K562 (cell line): ENCODE data around the gene TMEM214. TPM values are rescaled to one million over a fixed set of nuclear protein-coding genes. Genes with fewer than 3 reads are reported as not detected.

Source experiments
- ATF6 ChIP-seq: sonication (generic); formaldehyde crosslinking; IDR thresholded peaks from 2 replicates; pipeline ENCODE4 v1.4.0; 2020; ENCODE audit warnings: mild to moderate bottlenecking, missing genetic modification reagents
- CGGBP1 ChIP-seq: fragments of 250-450 bp; sonication (Bioruptor Pico); IDR thresholded peaks from 2 replicates; pipeline ENCODE4 v1.9.0; 2021; ENCODE audit warnings: mild to moderate bottlenecking
- E2F3 ChIP-seq: fragments of 250-450 bp; sonication (Bioruptor Pico); IDR thresholded peaks from 2 replicates; pipeline ENCODE4 v1.4.0; 2020; ENCODE audit warnings: mild to moderate bottlenecking
- ELK3 ChIP-seq: fragments of 450-650 bp; formaldehyde crosslinking; IDR thresholded peaks from 2 replicates; pipeline ENCODE4 v1.4.0; 2020; ENCODE audit warnings: mild to moderate bottlenecking
- HDAC2 ChIP-seq: fragments of 450-650 bp; IDR thresholded peaks from 2 replicates; pipeline ENCODE4 v1.6.1; 2016; ENCODE audit warnings: mild to moderate bottlenecking
- HMGN3 ChIP-seq: IDR thresholded peaks from 2 replicates; pipeline ENCODE4 v1.6.1; 2011; ENCODE audit warnings: borderline replicate concordance, low read depth, mild to moderate bottlenecking, mixed read lengths, low read length; ENCODE audit not compliant: insufficient read length; ENCODE audit errors: extremely low read depth
- KAT2B ChIP-seq: IDR thresholded peaks from one replicate; pipeline ENCODE4 v1.6.1; 2012; ENCODE audit warnings: low read depth, mild to moderate bottlenecking, control low read depth, inconsistent platforms, low read length, moderate library complexity
- KAT8 ChIP-seq: fragments of 450-650 bp; IDR thresholded peaks from 2 replicates; pipeline ENCODE4 v1.6.1; 2016; ENCODE audit warnings: low read depth, mild to moderate bottlenecking
- PRPF4 ChIP-seq: fragments of 200-400 bp; formaldehyde crosslinking; IDR thresholded peaks from one replicate; pipeline ENCODE4 v1.6.1; 2017; ENCODE audit warnings: low read length, low read depth, mild to moderate bottlenecking; ENCODE audit not compliant: insufficient read depth, poor library complexity, severe bottlenecking
- RFX5 ChIP-seq: IDR thresholded peaks from 2 replicates; pipeline ENCODE4 v1.6.1; 2011; ENCODE audit warnings: low read depth, mild to moderate bottlenecking, improper control_type of control experiment, low read length
- SAFB2 ChIP-seq: fragments of 200-400 bp; formaldehyde crosslinking; IDR thresholded peaks from 2 replicates; pipeline ENCODE4 v1.6.1; 2018; ENCODE audit warnings: borderline replicate concordance, low read length, low read depth, moderate library complexity; ENCODE audit not compliant: severe bottlenecking
- TCF7 ChIP-seq: sonication (generic); IDR thresholded peaks from 2 replicates; pipeline ENCODE4 v1.6.1; 2016; ENCODE audit warnings: antibody characterized with exemption, borderline replicate concordance
- TRIM24 ChIP-seq, 2 experiments: fragments of 450-650 bp; IDR thresholded peaks; 2 replicates each; pipeline ENCODE4 v1.6.1; 2016
- ZKSCAN8 ChIP-seq: fragments of 200-800 bp; sonication (Bioruptor generic); IDR thresholded peaks from 2 replicates; pipeline ENCODE4 v1.6.1; 2016; ENCODE audit warnings: missing genetic modification characterization, missing compliant biosample characterization
- ZNF124 ChIP-seq: sonication (generic); formaldehyde crosslinking; IDR thresholded peaks from 2 replicates; pipeline ENCODE4 v1.8.1; 2022; ENCODE audit warnings: missing genetic modification reagents
- ZNF174 ChIP-seq: fragments of 250-450 bp; sonication (Bioruptor Pico); IDR thresholded peaks from 2 replicates; pipeline ENCODE4 v1.4.0; 2020; ENCODE audit warnings: mild to moderate bottlenecking
- polyA plus RNA-seq, 8 experiments: library from polyadenylated mRNA; depleted of rRNA in 4 of 8; stranded (reverse) in 5 of 8; unstranded in 3 of 8; fragments of >200 nt; fragmentation: Nextera tagmentation in 2 of 8; fragmentation: Illumina TruSeq in 1 of 8; extraction: Ambion mirVana in 2 of 8; extraction: Trizol in 1 of 8; gene quantifications; 2 replicates each; pipeline versions ENCODE4 v1.2.1 to v1.2.3, GENCODE V29; 2011 to 2014; ENCODE audit warnings: inconsistent platforms in 1 of 8, missing spikeins in 1 of 8
- total RNA-seq, 7 experiments: library from RNA; depleted of rRNA in 6 of 7; stranded (reverse); fragments of >200 nt in 6 of 7; fragmentation: Illumina TruSeq in 2 of 7; extraction: Trizol in 2 of 7; gene quantifications; 2 replicates each; pipeline versions ENCODE4 v1.2.1 to v1.2.3, GENCODE V29; 2011 to 2021; ENCODE audit warnings: low replicate concordance in 1 of 7
- TF ChIP-seq, protein P1 (sequence below): sonication (generic); formaldehyde crosslinking; IDR thresholded peaks from 2 replicates; pipeline ENCODE4 v1.8.0; 2023; ENCODE audit warnings: mild to moderate bottlenecking, missing genetic modification reagents
- TF ChIP-seq, protein P2 (sequence below): sonication (generic); formaldehyde crosslinking; IDR thresholded peaks from 2 replicates; pipeline ENCODE4 v1.8.1; 2023; ENCODE audit warnings: mild to moderate bottlenecking, missing genetic modification reagents

TMEM214 gene
- total and polyA plus RNA-seq, 9 of the 15 experiments (the other 6 are each of a cell fraction or from before 2014, with no cell fraction given) = 11.4 to 81.4 (median 44.1) TPM

DNA sequence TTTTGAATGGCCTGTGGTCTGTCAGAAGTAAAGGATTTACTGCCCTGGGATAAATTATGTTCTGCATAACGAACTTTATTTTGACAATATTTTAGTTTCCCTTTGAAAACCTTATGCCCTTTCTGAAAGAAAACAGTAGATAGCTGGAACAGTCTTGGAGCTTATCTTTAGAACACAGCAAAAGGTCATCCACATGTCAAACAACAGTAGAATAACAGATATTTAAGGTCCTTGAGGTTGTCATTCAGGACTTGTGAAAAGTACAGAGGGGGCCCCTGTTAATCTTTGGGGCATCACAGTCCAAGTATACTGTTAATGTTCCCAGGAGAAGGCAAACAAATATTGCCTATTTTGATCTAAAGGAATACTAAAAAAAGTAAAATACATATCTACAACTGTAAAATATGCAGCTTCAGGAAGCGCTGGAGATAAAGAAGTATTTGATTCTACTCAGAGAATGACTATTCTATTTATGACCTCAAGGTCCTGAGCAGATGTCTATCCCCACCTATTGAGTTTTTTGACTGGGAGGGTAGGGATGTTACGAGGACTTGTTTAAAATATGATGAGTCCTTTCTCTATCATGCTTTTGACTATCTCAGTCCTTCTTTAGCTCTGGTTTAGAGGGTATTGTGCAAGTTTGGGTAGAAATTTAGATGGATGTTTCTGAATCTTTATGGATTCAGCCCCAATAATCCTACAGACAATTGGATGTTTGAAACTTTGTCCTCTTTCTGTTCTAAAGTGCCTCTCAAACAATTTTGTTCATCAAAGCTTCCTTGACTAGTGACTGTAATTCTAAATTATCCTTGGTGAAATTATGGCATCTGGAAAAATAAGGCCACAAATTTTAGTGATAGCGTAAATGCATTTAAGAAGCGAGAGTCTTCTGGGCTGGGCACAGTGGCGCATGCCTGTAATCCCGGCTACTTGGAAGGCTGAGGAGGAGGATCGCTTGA is 25.1 kb upstream of the TMEM214 start (continued):
- TF ChIP-seq, protein P1, sequence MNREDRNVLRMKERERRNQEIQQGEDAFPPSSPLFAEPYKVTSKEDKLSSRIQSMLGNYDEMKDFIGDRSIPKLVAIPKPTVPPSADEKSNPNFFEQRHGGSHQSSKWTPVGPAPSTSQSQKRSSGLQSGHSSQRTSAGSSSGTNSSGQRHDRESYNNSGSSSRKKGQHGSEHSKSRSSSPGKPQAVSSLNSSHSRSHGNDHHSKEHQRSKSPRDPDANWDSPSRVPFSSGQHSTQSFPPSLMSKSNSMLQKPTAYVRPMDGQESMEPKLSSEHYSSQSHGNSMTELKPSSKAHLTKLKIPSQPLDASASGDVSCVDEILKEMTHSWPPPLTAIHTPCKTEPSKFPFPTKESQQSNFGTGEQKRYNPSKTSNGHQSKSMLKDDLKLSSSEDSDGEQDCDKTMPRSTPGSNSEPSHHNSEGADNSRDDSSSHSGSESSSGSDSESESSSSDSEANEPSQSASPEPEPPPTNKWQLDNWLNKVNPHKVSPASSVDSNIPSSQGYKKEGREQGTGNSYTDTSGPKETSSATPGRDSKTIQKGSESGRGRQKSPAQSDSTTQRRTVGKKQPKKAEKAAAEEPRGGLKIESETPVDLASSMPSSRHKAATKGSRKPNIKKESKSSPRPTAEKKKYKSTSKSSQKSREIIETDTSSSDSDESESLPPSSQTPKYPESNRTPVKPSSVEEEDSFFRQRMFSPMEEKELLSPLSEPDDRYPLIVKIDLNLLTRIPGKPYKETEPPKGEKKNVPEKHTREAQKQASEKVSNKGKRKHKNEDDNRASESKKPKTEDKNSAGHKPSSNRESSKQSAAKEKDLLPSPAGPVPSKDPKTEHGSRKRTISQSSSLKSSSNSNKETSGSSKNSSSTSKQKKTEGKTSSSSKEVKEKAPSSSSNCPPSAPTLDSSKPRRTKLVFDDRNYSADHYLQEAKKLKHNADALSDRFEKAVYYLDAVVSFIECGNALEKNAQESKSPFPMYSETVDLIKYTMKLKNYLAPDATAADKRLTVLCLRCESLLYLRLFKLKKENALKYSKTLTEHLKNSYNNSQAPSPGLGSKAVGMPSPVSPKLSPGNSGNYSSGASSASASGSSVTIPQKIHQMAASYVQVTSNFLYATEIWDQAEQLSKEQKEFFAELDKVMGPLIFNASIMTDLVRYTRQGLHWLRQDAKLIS (CRISPR knock-in tag) = 0 out of 2 replicates have a peak, but pooled peaks have one; percentile 7
- TF ChIP-seq, protein P2, sequence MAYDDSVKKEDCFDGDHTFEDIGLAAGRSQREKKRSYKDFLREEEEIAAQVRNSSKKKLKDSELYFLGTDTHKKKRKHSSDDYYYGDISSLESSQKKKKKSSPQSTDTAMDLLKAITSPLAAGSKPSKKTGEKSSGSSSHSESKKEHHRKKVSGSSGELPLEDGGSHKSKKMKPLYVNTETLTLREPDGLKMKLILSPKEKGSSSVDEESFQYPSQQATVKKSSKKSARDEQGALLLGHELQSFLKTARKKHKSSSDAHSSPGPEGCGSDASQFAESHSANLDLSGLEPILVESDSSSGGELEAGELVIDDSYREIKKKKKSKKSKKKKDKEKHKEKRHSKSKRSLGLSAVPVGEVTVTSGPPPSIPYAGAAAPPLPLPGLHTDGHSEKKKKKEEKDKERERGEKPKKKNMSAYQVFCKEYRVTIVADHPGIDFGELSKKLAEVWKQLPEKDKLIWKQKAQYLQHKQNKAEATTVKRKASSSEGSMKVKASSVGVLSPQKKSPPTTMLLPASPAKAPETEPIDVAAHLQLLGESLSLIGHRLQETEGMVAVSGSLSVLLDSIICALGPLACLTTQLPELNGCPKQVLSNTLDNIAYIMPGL (CRISPR knock-in tag) = no peak
- TF ChIP-seq RFX5 = no peak
- TF ChIP-seq E2F3 = no peak
- no peak for TF ChIP-seq ATF6 (CRISPR knock-in tag)
- TF ChIP-seq KAT8 = no peak
- TF ChIP-seq TCF7 = no peak
- TF ChIP-seq ZNF124 (CRISPR knock-in tag) = no peak
- peak; percentile 66; the same call in 1 of the 2 replicates for TF ChIP-seq HDAC2
- no peak for TF ChIP-seq KAT2B
- TF ChIP-seq ZKSCAN8 (CRISPR knock-in tag) = peak; percentile 64
- TF ChIP-seq CGGBP1 (CRISPR knock-in tag) = no peak
- TF ChIP-seq TRIM24 (IDR thresholded peaks at IDR 0.05) = peak; percentile 21 to 52; a peak in 2 of 4 replicates
- no peak for TF ChIP-seq SAFB2
- no peak for TF ChIP-seq PRPF4
- no peak for TF ChIP-seq HMGN3
- no peak for TF ChIP-seq ZNF174
- TF ChIP-seq ELK3 = no peak
